HG02588 (cell line): ENCODE data around the gene ZC3H13.
"Not testable (repeated sequence)": the region's sequence is repeated elsewhere in the genome, so short reads cannot be mapped to it uniquely, and the experiment has no call there.

ENCODE experiments used
- ATAC-seq: cut with Tn5 transposase; IDR thresholded peaks from one replicate; pipeline ENCODE4 v1.9.1; 2021; ENCODE audit warnings: mild to moderate bottlenecking, moderate library complexity; ENCODE audit not compliant: unreplicated experiment

The ZC3H13 gene

DNA sequence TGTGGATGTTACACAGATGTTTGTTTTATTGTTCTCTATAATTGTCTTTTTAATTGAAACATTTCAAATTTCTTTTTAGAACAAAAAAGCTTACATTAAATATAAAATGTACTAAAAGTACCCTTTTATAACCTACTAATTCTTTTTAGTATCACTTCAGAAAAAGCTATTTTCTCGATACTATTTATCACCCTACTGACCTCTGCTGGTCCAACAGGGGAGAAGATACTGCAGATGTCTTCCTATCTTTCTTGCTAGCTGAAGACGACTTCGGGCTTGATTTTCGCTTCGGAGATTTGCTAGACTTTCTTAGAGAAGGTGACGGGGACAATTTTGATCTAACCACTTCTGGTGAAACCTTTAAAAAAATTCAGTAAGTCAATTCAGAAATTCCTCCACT is 42.4 kb downstream of the ZC3H13 start:
- no peak for ATAC-seq

DNA sequence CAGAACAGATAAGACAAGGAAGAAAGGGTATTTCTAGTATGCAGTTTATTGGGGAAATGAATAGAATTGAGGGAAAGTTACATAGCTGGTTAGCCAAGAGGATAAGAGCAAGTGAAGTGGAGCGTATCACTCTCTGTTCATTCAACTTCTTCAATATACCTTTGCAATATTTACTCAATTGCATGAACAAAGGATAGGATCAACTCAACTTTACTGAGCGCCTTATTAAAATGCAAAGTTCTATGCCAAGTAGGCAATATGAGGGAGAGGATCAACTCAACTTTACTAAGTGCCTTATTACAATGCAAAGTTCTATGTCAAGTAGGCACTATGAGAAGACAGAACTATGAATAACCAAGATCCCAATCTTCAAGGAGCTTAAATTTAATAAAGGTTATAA is 43.9 kb downstream of the ZC3H13 start:
- no peak for ATAC-seq

DNA sequence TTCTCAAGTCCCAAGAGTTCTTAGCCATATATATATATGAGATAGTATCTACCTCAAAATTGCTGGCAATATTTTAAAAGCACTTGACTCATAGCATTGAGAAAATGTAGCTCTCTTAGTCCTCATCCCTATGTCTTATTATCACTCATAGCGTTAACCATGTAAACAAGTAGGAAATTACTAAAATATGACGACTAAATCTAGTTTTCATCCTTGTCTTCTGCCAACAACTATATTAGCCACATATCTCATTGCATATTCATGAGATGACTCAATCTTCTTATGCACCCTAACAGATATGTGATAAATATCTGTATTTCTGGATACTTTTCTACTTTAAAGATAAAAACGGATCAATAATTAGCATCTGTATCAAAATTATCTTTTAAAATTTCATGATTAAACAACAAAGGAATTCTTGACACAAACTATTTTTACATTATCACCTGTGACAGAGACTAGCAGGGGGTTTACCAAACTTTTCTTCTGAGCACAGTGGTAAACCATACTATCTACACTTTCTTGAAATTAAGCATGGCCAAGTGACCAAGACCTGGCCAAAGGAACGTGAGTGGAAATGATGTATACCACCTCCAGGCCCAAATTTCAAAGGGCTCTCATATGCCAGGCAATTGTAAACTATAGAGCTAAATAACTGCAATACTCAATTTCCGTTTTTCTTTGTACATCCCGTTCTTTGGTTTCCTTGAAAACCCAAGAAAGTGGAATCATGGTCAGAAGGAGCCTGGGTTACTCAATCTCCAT is 45.7 kb downstream of the ZC3H13 start:
- ATAC-seq, result no peak

DNA sequence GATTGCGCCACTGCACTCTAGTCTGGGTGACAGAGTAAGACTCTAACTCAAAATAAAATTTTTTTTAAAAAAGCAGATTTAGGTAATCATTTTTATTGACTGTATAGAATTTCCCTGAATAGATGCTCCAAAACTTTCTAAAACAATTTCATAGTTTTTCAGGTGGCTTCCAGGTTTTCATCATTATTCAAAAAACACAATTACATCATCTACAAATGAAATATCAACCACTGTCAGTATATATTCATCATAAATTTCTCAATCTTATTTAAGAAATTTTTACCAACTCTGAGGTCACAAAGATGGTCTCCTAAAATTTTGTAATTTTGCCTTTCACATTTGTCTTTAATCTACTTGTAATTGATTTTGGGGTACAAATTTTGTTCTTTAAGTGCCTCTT is 48.1 kb downstream of the ZC3H13 start:
- ATAC-seq, result no peak

DNA sequence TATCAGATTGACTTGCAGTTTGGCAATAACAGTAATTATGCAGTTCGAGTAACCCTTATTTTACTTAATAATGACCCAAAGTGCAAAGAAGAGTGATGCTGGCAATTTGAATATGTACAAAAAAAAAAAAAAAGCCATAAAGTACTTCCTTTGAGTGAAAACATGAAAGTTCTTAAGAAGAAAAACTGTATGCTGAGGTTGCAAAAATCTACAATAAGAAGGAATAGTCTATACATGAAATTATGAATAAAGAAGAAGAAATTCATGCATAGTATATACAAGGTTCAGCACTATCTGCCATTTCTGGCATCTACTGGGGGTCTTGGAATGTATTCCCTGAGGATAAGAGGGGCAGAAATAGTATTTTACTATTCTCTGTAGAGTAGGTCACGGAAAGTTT is 55.9 kb downstream of the ZC3H13 start:
- ATAC-seq, result no peak

DNA sequence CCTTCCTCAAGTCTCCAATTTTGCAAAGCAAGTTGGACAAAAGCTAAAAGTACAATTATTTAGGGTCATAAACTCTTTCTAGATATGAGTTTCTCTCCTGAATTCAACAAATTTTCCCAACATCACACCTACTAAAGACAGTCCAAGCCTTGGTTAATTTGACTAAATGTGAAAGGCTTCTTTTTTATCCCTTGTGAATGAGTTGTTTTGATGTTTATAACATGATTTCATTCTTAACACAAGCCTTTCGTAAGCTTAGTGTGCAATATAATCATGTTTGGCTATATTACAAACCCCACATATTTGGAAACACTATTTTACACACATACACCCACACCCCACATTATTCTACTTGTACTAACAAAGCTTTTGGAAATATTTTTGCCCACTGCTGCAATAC is 57.3 kb downstream of the ZC3H13 start:
- ATAC-seq, result no peak

DNA sequence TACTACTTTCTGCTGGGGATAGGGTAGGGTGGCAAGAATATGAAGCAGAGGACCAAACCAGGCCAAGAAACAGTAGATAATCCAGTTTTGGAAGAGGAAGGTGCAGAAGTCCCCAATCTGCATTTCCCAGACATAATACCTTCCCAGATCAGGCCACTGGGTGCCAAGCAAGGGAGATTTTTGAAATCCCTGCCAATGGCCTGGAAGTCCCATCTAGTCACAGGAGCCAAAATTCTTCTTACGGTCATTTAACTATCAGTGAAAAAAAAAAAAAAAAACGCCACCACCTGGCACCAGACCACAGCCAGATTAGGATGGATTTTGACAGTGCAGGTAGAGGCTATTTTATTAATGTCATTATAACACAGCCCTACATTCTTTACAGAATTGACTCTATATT is 57.8 kb downstream of the ZC3H13 start:
- no peak for ATAC-seq

DNA sequence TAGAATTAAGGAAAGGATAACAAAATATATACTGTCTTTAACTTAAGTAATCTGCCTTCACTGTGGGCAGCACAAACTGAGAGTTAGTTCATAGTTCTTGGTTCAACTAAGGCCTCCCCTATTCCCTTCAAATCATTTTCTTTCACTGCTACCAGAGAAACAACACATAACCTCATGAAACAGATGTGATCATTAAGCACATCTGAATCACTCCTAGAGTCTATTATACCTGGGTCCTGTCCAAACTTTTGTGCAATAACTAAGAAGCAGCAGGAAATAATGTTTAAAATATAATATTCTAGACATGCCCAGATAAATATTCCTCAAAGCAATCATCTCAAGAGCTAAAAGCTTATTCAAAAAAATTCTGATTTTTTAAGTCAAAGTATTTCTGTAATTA is 62.9 kb downstream of the ZC3H13 start:
- no peak for ATAC-seq

DNA sequence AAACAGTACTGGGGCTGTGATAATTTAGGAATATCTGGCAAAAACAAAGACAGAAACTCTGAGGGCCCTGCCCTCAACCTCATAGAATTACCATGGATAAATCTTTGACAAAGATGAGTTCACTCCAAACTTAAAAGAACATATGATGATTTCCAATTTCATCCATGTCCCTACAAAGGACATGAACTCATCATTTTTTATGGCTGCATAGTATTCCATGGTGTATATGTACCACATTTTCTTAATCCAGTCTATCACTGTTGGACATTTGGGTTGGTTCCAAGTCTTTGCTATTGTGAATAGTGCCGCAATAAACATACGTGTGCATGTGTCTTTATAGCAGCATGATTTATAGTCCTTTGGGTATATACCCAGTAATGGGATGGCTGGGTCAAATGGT is 71.4 kb downstream of the ZC3H13 start:
- ATAC-seq, result not testable (repeated sequence)

DNA sequence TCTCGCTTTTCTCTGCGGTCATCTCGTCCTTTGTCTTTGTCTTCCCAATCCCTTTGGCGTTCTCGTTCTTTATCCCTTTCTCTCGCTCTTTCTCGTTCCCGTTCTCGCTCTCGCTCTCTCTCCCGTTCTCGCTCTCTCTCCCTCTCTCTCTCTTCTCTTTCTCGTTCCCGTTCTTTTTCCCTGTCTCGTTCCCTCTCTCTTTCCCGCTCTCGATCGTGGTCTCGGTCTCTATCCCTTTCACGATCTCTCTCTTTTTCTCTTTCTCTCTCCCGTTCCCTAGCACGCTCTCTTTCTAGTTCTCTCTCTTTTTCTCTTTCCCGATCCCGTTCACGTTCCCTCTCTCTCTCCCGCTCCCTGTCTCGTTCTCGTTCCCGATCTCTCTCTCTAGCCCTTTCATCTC is 77.2 kb downstream of the ZC3H13 start:
- ATAC-seq, result no peak

DNA sequence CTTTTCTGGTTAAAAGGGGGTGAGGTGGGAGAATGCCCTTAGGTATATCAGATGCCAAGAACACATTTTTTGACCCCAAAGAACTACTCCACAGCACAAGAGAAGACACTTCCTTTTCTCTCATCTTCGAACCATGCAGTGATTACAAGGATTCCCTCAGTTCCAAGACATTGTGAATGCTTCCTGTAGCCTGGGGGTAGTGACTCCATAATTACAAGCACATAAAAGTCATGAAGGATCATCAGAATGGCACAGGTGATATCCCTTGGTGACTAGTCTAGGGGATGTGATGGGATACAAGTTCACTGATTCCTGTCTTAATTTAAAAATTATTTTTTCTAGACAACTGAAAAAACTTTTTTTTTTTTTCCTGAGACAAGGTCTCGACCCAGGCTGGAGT is 78.0 kb downstream of the ZC3H13 start:
- no peak for ATAC-seq

DNA sequence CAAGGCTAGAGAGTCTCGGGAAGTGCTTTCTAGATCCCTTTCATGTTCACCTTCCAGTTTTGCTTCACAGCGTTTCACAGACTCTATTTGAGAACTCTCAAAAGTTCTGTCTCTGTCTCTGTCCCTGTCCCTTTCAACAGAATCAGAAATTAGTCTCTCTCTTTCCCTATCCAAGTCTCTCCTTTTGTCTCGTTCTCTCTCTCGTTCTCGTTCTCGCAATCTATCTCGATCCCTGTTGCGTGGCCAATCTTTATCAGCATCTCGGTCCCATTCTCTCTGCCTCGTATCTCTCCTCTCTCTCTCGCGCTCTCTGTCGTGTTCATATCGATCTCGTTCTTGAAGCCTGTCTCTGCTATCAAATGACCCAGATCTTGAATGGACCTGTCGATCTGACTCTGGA is 85.0 kb downstream of the ZC3H13 start:
- no peak for ATAC-seq

DNA sequence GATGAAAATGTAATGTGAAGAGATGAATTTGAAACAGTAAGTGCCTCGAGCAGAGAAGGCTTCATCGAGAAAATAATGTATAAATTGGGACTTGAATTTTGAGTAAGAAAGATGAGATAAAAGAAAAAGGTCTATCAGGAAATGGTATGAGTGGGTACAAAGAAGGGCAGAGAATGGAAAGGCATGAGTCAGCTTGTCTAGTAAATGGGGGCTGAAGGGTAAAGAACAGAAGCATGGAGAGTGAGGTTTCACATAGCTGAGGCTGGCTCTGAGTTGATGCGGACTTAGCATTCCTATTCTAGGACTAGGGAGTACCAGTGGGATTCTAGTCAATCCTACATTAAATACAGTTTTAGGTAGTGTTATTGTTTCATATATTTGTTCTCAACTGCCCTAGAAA is 85.8 kb downstream of the ZC3H13 start:
- no peak for ATAC-seq

DNA sequence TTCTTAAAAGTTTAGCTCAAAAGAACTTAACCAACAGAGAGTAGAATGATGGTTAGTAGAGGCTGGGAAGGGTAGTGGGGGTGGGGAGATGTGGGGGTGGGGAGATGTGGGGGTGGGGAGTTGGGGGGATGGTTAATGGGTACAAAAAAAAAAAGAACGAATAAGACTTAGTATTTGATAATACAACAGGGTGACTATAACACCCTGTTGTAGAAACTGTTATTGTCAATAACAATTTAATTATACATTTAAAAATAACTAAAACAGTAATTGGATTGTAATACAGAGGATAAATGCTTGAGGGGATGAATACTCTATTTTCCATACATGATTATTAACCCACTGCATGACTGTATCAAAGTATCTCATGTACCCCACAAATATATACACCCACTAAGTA is 91.1 kb downstream of the ZC3H13 start:
- ATAC-seq, result no peak

DNA sequence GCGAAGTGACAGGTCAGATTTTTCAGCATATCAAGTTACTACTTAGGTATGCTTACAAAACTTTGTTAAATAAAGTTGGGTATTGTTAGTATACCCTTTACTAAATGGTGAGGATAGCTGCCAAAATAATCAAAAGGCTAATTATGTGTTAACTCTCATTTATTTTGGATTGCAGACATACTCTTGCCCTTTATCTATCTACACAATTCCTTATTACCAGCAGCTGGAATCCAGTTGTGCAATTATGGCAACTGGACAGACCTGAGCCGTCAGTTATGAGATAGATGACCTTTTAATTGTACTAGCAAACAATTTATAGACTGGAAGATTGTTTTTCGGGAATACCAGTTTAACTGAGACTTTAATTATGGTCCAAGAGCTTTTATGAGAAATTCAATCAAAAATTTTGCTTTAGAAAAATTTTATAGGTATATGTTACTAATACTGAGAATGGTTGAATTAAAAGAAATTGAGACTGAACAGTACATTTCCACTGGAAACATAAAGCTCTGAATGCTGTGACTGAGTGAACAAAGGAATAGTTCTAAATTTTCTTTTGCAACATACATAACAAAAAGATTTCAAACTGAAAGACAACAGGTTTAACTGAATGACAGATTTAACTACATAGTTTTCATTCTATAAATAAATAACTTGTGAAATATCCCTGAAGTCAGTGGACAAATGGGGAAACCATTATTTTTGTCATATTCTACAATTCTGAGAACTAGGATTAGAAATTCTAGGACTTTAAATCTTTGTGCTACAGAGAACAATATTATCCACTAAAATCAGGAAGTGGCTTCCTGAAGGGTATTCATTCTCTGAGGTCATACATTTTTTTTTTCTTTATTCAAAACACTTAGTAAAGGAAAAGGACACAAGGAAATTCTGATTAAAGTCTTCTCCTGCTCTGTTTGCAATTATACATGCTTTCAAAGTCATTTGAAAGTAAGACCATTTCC is 97.4 kb downstream of the ZC3H13 start:
- ATAC-seq, result no peak

DNA sequence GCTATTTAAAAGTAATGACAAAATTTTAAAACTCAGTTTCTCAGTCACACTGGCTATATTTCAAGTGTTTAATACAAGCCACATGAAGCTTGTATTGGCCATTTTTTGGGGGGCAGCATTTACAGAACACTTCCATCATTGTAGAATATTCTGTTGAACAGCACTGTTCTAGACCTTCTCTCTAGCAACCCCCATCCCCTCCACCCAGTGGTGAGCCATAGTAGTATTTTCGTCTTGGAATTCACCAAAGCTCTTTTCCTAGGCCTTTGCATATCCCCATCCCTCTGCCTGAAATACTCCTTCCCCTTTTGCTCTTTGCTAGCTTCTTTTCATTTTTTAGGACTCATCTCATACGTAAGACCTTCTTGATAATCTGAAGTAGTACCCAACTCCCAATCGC is 99.5 kb downstream of the ZC3H13 start:
- ATAC-seq, result no peak

DNA sequence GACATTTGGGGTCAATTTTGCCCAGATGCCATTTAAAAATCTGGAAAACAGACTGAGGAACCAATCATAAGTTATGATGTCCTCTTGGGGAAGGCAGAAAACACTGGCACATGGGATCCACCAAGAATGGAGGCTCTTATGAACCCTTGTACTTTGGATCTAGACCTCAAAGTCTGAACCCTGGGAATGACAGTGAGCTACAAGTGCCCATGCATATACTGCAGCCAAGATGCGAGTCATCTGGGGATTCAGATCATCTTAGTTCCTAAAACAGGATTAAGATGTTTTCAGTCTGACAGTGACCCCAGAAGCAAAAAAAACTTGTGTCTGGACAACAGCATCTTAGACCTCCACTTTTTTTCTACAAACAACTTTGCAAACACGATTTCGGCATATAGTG is 100.8 kb downstream of the ZC3H13 start:
- ATAC-seq, result no peak

DNA sequence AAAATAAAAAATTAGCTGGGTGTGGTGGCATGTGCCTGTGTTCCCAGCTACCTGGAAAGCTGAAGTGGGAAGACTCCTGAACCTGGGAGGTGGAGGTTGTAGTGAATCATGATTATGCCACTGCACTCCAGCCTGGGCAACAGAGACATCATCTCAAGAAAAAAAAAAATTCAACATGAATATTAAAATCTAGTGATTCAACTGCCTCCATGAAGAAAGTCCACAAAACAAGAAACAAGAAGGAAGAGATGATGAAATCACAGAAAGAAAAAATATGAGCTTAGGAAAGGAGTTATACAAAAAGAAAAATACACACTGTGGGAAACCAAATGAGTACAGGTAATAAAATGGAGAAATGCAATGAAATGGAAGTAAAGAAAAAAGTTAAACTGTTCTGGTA is 101.4 kb downstream of the ZC3H13 start:
- ATAC-seq, result no peak

DNA sequence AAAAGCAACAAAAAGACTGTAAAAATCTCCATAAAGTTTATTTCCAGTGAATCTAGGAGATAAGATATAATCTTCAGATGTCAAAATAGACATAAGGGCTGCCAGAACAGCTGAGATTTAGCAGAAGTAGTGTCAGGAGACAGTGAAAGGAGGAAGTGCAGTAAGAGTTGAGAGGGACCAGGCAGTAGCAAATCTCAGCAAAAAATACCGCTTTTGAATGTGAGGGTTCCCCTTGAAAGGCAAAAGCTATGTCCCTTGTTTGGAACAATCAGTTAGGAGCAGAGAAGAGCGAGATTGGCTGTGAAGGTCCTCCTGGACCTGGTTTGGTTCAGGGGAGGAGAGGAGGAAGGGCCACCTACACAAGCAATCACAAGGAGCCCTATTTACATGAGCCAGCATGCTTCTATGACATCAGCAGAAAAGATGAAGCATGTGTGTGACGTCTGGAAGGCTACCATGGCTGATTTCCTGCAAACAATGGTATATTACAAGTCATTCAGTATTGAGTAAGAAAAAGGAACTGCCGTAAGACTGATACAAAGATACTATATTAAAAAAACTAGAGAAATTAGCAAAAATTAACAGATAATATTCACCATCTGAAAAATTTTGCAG is 102.1 kb downstream of the ZC3H13 start:
- no peak for ATAC-seq

DNA sequence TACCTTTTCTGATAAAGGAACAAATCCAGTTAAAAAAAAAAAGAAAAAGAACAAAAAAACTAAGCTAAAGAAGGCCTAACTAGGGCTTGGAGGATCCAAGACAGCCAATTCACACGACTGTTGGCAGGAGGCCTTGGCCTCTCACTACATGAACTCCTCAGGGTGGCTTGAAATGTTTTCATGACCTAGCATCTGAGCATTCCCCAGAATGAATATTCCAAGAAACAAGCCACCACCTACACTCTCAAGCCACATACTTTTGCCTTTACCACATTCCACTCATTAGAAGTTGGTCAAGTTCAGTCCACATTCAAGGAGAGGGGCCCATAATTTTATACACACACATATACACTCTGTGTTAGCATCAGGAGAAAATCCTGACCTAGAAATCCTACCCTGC is 103.4 kb downstream of the ZC3H13 start:
- no peak for ATAC-seq

DNA sequence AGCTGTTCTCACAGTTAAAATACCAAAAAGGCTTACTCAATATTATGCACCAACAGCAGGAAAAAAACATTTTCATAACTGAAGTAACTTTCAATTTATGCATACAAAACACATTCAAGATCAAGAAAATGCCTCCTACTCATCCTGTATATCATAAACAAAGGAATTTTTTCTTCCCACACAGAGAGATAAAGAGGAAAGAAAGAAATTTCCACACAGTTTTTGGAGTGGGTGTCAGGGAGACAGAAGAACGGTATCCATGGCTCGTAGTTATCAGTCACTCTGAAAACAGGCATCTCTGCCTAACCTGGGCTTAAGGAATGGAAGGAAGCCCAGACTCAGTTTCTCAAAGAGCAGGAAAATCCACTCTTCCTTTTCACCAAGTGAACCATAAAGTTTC is 108.6 kb downstream of the ZC3H13 start:
- no peak for ATAC-seq

DNA sequence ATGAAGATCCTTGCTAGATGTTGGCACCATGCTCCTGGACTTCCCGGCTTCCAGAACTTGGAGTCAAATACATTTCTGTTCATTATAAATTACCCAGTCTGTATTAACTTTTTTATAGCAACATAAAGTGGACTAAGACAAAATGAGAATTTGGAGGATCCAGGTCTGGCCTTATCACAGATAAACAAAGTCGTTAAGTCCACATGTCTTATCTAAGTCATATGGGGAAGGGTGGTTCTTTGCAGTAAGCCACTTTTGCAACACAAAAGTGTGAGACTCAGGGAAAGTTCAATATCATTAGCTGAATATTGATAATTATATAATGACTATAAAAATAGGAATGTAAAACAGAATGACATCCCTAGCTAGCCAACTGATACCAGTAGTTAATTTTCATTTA is 109.4 kb downstream of the ZC3H13 start:
- no peak for ATAC-seq
